Gastrocnemius medialis (tissue), 4 donors: ENCODE measurements around the gene AKAP13.

Experiments used
- CTCF ChIP-seq, 5 experiments: fragments of 450-650 bp in 3 of 5; fragments of 200-600 bp in 2 of 5; sonication (generic) in 2 of 5; IDR thresholded peaks in 4 of 5; conservative IDR thresholded peaks in 1 of 5; 1 replicate in 4 of 5; 2 replicates in 1 of 5; pipeline ENCODE4 v1.5.1; 2016 to 2019; ENCODE audit warnings: antibody characterized with exemption in 5 of 5, mild to moderate bottlenecking in 3 of 5, moderate library complexity in 3 of 5
- POLR2A ChIP-seq, 2 donors: fragments of 450-650 bp; IDR thresholded peaks; one replicate each; pipeline ENCODE4 v1.6.1; 2017; ENCODE audit warnings: antibody characterized with exemption in 2 of 2, mild to moderate bottlenecking in 2 of 2, moderate library complexity in 2 of 2

GRCh38 chr15:85604194-85604593 lies 223.8 kb downstream of the AKAP13 start:
- TF ChIP-seq CTCF (IDR thresholded peaks at IDR 0.05 in 4 of 5, conservative IDR thresholded peaks at IDR 0.05 in 1 of 5) (no peak), POLR2A (IDR thresholded peaks at IDR 0.05) (no peak)
